ENCODE measurements around the gene DNAH8. TPM values are rescaled to one million over a fixed set of nuclear protein-coding genes. Genes with fewer than 3 reads are reported as not detected.
"Not testable (repeated sequence)": the region's sequence is repeated elsewhere in the genome, so short reads cannot be mapped to it uniquely, and the experiment has no call there.

The DNAH8 gene
- total RNA-seq, 1 experiment from 2014 or later, result not detected

DNA sequence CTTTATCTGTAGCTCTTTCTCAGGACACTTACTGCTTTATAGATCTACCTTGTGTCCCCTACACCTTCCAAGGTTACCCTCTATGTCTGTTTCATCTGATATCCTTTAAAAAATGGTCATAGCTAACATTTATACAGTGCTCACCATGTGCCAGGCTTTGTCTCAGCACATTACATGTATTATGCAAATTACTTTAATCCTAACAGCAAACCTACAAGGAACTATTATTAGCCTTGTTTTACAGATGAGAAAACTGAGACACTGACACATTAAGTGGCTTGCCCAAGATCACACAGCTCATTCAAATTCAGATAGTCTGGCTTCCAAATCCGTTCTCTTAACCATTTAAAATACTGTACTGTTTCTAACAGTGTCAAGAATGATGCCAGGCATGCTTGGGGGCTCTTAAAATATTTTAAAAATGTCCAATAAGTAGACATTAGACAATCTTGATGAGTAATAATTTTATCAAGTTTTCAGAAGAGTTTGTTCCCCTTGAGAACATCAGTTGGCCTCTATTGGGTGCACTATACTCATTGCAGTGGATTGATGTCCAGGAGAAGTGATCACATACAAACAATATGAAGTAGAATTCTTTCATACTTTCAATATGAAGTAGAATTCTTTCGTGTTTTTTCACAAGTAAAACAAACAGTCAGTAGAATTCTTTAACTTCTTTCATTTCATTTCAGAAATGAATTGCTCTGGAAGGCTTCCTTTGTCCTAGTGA lies 69.6 kb downstream of the DNAH8 start:
- Histone ChIP-seq H3K27ac (ENCODE audit: low read length) (peak overlapping the region; percentile 46), H3K4me2 (ENCODE audit: low read depth, low read length, poor library complexity, severe bottlenecking) (peak overlapping the region; percentile 52), H3K9me2 (replicated peaks; ENCODE audit: insufficient read depth, low read length) (no peaks in the 10 kb centered on the region), H3K36me3 (ENCODE audit: insufficient read depth, low read length) (no peaks in the 10 kb centered on the region), H2AFZ (ENCODE audit: low read length) (0 out of 2 replicates have a peak overlapping the region, but pooled peaks have one; percentile 23), H4K20me1 (ENCODE audit: insufficient read depth, low read depth, low read length) (no peaks in the 10 kb centered on the region), H3K9ac (ENCODE audit: low read length) (no peak overlapping the region), H3K9me3 (ENCODE audit: low read length) (no peaks in the 10 kb centered on the region), H3K4me3 (ENCODE audit: low read length) (peak overlapping the region; percentile 7; the same call in 1 of the 2 replicates), H3K27me3 (ENCODE audit: low read length) (no peaks in the 10 kb centered on the region), H3K4me1 (ENCODE audit: low read length) (peaks cover 30% of the 10 kb centered on the region), H3K79me2 (ENCODE audit: low read length) (no peaks in the 10 kb centered on the region)
- DNase-seq, result peak; percentile 67

DNA sequence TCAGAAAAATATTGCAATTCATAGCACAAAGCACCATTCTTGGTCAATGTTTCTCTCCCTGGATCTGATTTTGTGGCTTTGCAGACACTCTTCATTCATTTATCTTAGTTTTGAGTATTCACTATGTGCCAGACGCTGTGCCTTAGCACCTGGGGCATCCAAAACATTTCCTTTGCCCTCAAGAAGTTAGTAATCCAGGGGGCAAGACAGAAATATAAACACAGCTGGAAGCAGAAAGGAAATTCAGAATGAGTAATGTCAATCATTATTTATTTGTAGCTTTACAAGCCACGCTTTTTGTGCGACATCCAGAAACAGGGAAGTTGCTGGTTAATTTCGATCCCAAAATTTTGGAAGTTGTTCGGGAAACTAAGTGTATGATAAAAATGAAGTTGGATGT lies 71.4 kb downstream of the DNAH8 start:
- Histone ChIP-seq H3K27ac (ENCODE audit: low read length) (no peak overlapping the region), H3K4me2 (ENCODE audit: low read depth, low read length, poor library complexity, severe bottlenecking) (no peak overlapping the region), H3K9me3 (ENCODE audit: low read length) (no peaks in the 10 kb centered on the region), H3K9ac (ENCODE audit: low read length) (no peak overlapping the region), H3K79me2 (ENCODE audit: low read length) (no peaks in the 10 kb centered on the region), H3K4me3 (ENCODE audit: low read length) (no peak overlapping the region), H3K36me3 (ENCODE audit: insufficient read depth, low read length) (no peaks in the 10 kb centered on the region), H3K4me1 (ENCODE audit: low read length) (peaks cover 30% of the 10 kb centered on the region), H3K9me2 (replicated peaks; ENCODE audit: insufficient read depth, low read length) (no peaks in the 10 kb centered on the region), H2AFZ (ENCODE audit: low read length) (no peak overlapping the region), H3K27me3 (ENCODE audit: low read length) (no peaks in the 10 kb centered on the region), H4K20me1 (ENCODE audit: insufficient read depth, low read depth, low read length) (no peaks in the 10 kb centered on the region)
- no peak for DNase-seq

DNA sequence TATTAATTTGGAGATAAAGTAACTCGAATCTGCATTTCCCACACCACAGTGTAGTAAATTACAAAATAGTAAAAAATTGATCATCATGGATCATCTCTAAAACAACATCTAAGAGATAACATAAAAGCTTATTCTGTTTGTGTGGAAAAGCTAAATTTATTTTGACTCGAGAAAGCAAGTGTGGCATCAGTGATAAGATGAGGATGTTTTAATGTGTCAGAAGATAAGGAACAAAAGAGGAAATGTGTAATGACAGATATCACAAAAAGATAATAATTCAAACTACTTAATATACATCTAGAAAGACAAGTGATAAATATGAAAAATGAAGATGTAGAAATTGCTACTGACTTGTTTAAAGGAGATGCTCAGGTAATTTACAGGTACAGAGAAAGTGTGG lies 74.1 kb downstream of the DNAH8 start:
- Histone ChIP-seq H4K20me1 (ENCODE audit: insufficient read depth, low read depth, low read length) (no peaks in the 10 kb centered on the region), H3K9ac (ENCODE audit: low read length) (no peak overlapping the region), H3K4me2 (ENCODE audit: low read depth, low read length, poor library complexity, severe bottlenecking) (no peak overlapping the region), H3K4me3 (ENCODE audit: low read length) (no peak overlapping the region), H3K9me2 (replicated peaks; ENCODE audit: insufficient read depth, low read length) (no peaks in the 10 kb centered on the region), H3K36me3 (ENCODE audit: insufficient read depth, low read length) (no peaks in the 10 kb centered on the region), H3K79me2 (ENCODE audit: low read length) (no peaks in the 10 kb centered on the region), H3K9me3 (ENCODE audit: low read length) (no peaks in the 10 kb centered on the region), H3K27me3 (ENCODE audit: low read length) (no peaks in the 10 kb centered on the region), H3K27ac (ENCODE audit: low read length) (no peak overlapping the region), H3K4me1 (ENCODE audit: low read length) (peaks cover 15% of the 10 kb centered on the region), H2AFZ (ENCODE audit: low read length) (no peak overlapping the region)
- no peak for DNase-seq

DNA sequence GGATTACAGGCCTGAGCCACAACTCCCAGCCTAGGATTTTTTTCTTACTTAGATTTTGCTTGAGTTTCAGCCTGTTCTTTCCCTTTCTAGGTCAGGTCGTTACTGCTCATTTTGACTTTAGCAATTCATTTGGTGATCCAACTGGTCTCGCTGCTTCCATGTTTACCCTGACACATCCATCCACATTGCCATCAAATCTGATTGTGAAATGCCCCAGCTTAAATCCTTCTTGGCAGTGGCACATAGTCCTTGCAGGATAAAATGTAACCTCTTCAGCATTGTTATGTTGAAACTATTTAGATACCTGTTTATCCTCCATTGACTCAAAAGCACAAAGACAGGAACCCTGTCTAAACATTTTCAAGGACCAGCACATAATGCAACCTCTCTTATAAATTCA lies 77.2 kb downstream of the DNAH8 start:
- no peaks in the 10 kb centered on the region for H3K9me3 ChIP-seq (ENCODE audit: low read length)
- no peaks in the 10 kb centered on the region for H4K20me1 ChIP-seq (ENCODE audit: insufficient read depth, low read depth, low read length)
- H2AFZ ChIP-seq (ENCODE audit: low read length), result no peak overlapping the region
- H3K79me2 ChIP-seq (ENCODE audit: low read length), result no peaks in the 10 kb centered on the region
- H3K4me1 ChIP-seq (ENCODE audit: low read length), result no peaks in the 10 kb centered on the region
- no peak overlapping the region for H3K4me2 ChIP-seq (ENCODE audit: low read depth, low read length, poor library complexity, severe bottlenecking)
- H3K4me3 ChIP-seq (ENCODE audit: low read length), result no peak overlapping the region
- no peaks in the 10 kb centered on the region for H3K27me3 ChIP-seq (ENCODE audit: low read length)
- DNase-seq, result peak; percentile 36
- H3K9me2 ChIP-seq (replicated peaks; ENCODE audit: insufficient read depth, low read length), result no peaks in the 10 kb centered on the region
- H3K36me3 ChIP-seq (ENCODE audit: insufficient read depth, low read length), result no peaks in the 10 kb centered on the region
- no peak overlapping the region for H3K27ac ChIP-seq (ENCODE audit: low read length)
- no peak overlapping the region for H3K9ac ChIP-seq (ENCODE audit: low read length)

DNA sequence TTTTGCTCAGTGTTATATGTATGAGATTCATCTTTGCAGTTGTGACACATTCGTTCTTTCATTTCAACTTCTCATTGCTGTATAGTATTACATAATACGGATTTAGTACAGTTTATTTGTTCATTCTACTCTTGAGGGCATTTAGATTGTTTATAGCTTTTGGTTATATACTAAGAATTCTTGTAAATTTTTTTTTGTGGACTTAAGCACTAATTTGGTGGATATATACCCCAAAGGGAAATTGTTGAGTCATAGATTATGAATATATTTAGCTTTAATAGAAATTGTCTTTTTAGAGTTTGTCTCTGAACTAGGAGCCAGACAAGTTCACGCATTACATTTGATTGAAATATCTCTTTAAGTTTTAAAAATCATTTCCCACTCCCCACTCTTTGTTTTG lies 79.6 kb downstream of the DNAH8 start:
- H3K9ac ChIP-seq (ENCODE audit: low read length), result no peak overlapping the region
- H3K9me3 ChIP-seq (ENCODE audit: low read length), result no peaks in the 10 kb centered on the region
- H3K9me2 ChIP-seq (replicated peaks; ENCODE audit: insufficient read depth, low read length), result no peaks in the 10 kb centered on the region
- no peaks in the 10 kb centered on the region for H3K79me2 ChIP-seq (ENCODE audit: low read length)
- DNase-seq, result no peak
- H3K4me2 ChIP-seq (ENCODE audit: low read depth, low read length, poor library complexity, severe bottlenecking), result no peak overlapping the region
- H3K4me1 ChIP-seq (ENCODE audit: low read length), result no peaks in the 10 kb centered on the region
- no peaks in the 10 kb centered on the region for H3K36me3 ChIP-seq (ENCODE audit: insufficient read depth, low read length)
- no peak overlapping the region for H2AFZ ChIP-seq (ENCODE audit: low read length)
- H4K20me1 ChIP-seq (ENCODE audit: insufficient read depth, low read depth, low read length), result no peaks in the 10 kb centered on the region
- no peak overlapping the region for H3K4me3 ChIP-seq (ENCODE audit: low read length)
- H3K27me3 ChIP-seq (ENCODE audit: low read length), result no peaks in the 10 kb centered on the region
- H3K27ac ChIP-seq (ENCODE audit: low read length), result no peak overlapping the region

DNA sequence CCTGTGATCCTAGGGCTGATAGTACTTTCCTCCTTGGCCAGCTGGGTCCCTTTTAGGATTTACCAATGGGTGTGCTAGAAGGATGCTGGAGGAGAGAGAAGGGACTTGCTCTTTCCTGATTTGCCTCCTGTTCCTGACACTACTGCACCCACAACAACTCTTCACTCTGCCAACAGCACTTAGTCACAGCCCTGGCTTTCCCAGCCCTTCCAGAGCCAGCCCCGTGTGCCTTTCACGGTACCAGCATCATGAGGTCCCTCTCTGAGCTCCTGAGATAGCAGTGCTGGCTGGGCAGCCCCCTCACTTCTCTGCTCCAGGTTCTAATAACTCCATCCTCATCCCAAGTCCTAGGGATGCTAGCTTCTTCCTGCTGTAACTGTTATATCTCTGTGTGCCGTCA lies 80.9 kb downstream of the DNAH8 start:
- no peak overlapping the region for H3K4me3 ChIP-seq (ENCODE audit: low read length)
- no peaks in the 10 kb centered on the region for H3K9me3 ChIP-seq (ENCODE audit: low read length)
- no peak overlapping the region for H3K27ac ChIP-seq (ENCODE audit: low read length)
- no peak overlapping the region for H3K4me2 ChIP-seq (ENCODE audit: low read depth, low read length, poor library complexity, severe bottlenecking)
- H2AFZ ChIP-seq (ENCODE audit: low read length), result no peak overlapping the region
- no peak overlapping the region for H3K9ac ChIP-seq (ENCODE audit: low read length)
- DNase-seq, result no peak
- H3K36me3 ChIP-seq (ENCODE audit: insufficient read depth, low read length), result no peaks in the 10 kb centered on the region
- H3K4me1 ChIP-seq (ENCODE audit: low read length), result no peaks in the 10 kb centered on the region
- no peaks in the 10 kb centered on the region for H3K79me2 ChIP-seq (ENCODE audit: low read length)
- no peaks in the 10 kb centered on the region for H3K9me2 ChIP-seq (replicated peaks; ENCODE audit: insufficient read depth, low read length)
- H3K27me3 ChIP-seq (ENCODE audit: low read length), result no peaks in the 10 kb centered on the region
- H4K20me1 ChIP-seq (ENCODE audit: insufficient read depth, low read depth, low read length), result no peaks in the 10 kb centered on the region

DNA sequence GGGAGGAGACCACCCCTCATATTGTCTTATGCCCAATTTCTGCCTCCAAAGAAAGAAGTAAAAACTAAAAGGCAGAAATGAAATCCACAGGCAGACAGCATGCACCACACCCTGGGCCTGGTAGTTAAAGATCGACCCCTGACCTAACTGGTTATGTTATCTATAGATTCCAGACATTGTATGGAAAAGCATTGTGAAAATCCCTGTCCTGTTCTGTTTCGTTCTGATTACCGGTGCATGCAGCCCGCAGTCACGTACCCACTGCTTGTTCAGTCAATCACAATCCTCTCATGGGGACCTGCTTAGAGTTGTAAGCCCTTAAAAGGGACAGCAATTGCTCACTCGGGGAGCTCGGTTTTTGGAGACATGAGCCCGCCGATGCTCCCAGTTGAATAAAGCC lies 81.3 kb downstream of the DNAH8 start:
- H3K9ac ChIP-seq (ENCODE audit: low read length); H3K9me3 ChIP-seq (ENCODE audit: low read length); H4K20me1 ChIP-seq (ENCODE audit: insufficient read depth, low read depth, low read length); H3K79me2 ChIP-seq (ENCODE audit: low read length); H3K27ac ChIP-seq (ENCODE audit: low read length); H3K36me3 ChIP-seq (ENCODE audit: insufficient read depth, low read length); H3K9me2 ChIP-seq (replicated peaks; ENCODE audit: insufficient read depth, low read length); H3K4me3 ChIP-seq (ENCODE audit: low read length); H2AFZ ChIP-seq (ENCODE audit: low read length); H3K4me2 ChIP-seq (ENCODE audit: low read depth, low read length, poor library complexity, severe bottlenecking); H3K27me3 ChIP-seq (ENCODE audit: low read length); DNase-seq; H3K4me1 ChIP-seq (ENCODE audit: low read length): not testable (repeated sequence)

DNA sequence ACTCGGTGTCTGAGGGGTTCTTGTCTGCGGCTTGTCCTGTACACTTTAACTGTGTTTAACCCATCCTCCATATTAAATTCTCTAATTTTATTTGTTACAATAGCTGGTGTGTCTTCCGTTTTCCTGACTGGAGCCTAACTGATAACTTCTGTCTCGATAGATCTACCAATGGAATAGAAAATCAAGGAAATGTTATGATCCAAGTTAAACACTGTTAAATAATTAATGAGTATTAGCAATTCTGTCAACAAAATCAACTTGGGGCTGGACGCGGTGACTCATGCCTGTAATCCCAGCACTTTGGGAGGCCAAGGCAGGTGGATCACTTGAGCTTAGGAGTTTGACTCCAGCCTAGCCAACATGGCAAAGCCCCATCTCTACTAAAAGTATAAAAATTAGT lies 81.7 kb downstream of the DNAH8 start:
- Histone ChIP-seq H3K9me2 (replicated peaks; ENCODE audit: insufficient read depth, low read length) (no peaks in the 10 kb centered on the region), H3K4me1 (ENCODE audit: low read length) (no peaks in the 10 kb centered on the region), H3K36me3 (ENCODE audit: insufficient read depth, low read length) (no peaks in the 10 kb centered on the region), H2AFZ (ENCODE audit: low read length) (no peak overlapping the region), H3K79me2 (ENCODE audit: low read length) (no peaks in the 10 kb centered on the region), H3K9me3 (ENCODE audit: low read length) (no peaks in the 10 kb centered on the region), H3K27me3 (ENCODE audit: low read length) (no peaks in the 10 kb centered on the region), H3K4me2 (ENCODE audit: low read depth, low read length, poor library complexity, severe bottlenecking) (no peak overlapping the region), H3K4me3 (ENCODE audit: low read length) (no peak overlapping the region), H3K27ac (ENCODE audit: low read length) (no peak overlapping the region), H3K9ac (ENCODE audit: low read length) (no peak overlapping the region), H4K20me1 (ENCODE audit: insufficient read depth, low read depth, low read length) (no peaks in the 10 kb centered on the region)
- no peak for DNase-seq

Measured in Karpas-422 (cell line).